Measurements from ENCODE around the gene SLC29A2. TPM values are rescaled to one million over a fixed set of nuclear protein-coding genes. Genes with fewer than 3 reads are reported as not detected.

SLC29A2 gene
- total and polyA plus RNA-seq, 2 of the 8 experiments (the other 6 are each of a cell fraction or from before 2014, with no cell fraction given), result 29.3 to 31.6 TPM

DNA sequence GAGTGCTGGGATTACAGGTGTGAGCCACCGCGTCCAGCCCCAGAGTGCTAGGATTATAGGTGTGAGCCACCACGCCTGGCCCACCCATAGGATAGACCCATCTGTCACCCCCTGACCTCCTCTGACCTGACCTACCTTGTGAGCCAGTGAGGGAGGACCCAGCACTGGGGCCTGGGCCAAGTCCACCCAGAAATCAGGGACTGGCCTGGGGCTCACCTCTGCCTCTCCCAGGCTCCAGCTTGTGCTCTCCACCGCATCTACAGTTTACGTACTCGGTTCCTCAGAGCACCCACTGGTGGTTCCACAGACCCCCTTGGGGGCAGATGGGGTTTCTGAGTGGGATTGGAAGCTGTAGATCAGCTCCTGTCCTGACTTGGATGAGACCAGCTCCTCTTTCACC, 6.4 kb downstream of the SLC29A2 start (continued):
- TF ChIP-seq, protein P1, sequence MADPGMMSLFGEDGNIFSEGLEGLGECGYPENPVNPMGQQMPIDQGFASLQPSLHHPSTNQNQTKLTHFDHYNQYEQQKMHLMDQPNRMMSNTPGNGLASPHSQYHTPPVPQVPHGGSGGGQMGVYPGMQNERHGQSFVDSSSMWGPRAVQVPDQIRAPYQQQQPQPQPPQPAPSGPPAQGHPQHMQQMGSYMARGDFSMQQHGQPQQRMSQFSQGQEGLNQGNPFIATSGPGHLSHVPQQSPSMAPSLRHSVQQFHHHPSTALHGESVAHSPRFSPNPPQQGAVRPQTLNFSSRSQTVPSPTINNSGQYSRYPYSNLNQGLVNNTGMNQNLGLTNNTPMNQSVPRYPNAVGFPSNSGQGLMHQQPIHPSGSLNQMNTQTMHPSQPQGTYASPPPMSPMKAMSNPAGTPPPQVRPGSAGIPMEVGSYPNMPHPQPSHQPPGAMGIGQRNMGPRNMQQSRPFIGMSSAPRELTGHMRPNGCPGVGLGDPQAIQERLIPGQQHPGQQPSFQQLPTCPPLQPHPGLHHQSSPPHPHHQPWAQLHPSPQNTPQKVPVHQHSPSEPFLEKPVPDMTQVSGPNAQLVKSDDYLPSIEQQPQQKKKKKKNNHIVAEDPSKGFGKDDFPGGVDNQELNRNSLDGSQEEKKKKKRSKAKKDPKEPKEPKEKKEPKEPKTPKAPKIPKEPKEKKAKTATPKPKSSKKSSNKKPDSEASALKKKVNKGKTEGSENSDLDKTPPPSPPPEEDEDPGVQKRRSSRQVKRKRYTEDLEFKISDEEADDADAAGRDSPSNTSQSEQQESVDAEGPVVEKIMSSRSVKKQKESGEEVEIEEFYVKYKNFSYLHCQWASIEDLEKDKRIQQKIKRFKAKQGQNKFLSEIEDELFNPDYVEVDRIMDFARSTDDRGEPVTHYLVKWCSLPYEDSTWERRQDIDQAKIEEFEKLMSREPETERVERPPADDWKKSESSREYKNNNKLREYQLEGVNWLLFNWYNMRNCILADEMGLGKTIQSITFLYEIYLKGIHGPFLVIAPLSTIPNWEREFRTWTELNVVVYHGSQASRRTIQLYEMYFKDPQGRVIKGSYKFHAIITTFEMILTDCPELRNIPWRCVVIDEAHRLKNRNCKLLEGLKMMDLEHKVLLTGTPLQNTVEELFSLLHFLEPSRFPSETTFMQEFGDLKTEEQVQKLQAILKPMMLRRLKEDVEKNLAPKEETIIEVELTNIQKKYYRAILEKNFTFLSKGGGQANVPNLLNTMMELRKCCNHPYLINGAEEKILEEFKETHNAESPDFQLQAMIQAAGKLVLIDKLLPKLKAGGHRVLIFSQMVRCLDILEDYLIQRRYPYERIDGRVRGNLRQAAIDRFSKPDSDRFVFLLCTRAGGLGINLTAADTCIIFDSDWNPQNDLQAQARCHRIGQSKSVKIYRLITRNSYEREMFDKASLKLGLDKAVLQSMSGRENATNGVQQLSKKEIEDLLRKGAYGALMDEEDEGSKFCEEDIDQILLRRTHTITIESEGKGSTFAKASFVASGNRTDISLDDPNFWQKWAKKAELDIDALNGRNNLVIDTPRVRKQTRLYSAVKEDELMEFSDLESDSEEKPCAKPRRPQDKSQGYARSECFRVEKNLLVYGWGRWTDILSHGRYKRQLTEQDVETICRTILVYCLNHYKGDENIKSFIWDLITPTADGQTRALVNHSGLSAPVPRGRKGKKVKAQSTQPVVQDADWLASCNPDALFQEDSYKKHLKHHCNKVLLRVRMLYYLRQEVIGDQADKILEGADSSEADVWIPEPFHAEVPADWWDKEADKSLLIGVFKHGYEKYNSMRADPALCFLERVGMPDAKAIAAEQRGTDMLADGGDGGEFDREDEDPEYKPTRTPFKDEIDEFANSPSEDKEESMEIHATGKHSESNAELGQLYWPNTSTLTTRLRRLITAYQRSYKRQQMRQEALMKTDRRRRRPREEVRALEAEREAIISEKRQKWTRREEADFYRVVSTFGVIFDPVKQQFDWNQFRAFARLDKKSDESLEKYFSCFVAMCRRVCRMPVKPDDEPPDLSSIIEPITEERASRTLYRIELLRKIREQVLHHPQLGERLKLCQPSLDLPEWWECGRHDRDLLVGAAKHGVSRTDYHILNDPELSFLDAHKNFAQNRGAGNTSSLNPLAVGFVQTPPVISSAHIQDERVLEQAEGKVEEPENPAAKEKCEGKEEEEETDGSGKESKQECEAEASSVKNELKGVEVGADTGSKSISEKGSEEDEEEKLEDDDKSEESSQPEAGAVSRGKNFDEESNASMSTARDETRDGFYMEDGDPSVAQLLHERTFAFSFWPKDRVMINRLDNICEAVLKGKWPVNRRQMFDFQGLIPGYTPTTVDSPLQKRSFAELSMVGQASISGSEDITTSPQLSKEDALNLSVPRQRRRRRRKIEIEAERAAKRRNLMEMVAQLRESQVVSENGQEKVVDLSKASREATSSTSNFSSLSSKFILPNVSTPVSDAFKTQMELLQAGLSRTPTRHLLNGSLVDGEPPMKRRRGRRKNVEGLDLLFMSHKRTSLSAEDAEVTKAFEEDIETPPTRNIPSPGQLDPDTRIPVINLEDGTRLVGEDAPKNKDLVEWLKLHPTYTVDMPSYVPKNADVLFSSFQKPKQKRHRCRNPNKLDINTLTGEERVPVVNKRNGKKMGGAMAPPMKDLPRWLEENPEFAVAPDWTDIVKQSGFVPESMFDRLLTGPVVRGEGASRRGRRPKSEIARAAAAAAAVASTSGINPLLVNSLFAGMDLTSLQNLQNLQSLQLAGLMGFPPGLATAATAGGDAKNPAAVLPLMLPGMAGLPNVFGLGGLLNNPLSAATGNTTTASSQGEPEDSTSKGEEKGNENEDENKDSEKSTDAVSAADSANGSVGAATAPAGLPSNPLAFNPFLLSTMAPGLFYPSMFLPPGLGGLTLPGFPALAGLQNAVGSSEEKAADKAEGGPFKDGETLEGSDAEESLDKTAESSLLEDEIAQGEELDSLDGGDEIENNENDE (IDR thresholded peaks at IDR 0.05; ENCODE audit: insufficient replicate concordance, low read length), result no peak
- TF ChIP-seq CEBPB (IDR thresholded peaks at IDR 0.05; ENCODE audit: low read depth, low read length) (no peak), TAF1 (IDR thresholded peaks at IDR 0.05; ENCODE audit: low read depth, low read length) (no peak), EP300 (IDR thresholded peaks at IDR 0.05; ENCODE audit: borderline replicate concordance in 1 of 2, low read depth in 2 of 2, low read length in 2 of 2) (no peak), CHD2 (IDR thresholded peaks at IDR 0.05; ENCODE audit: low read length) (no peak), BCL11A (IDR thresholded peaks at IDR 0.05; ENCODE audit: low read depth in 2 of 2, low read length in 2 of 2) (no peak), FOSL1 (IDR thresholded peaks at IDR 0.05; ENCODE audit: insufficient read depth, low read depth, low read length) (no peak), JUN (IDR thresholded peaks at IDR 0.05; ENCODE audit: low read depth, low read length) (no peak), KDM5A (IDR thresholded peaks at IDR 0.05; ENCODE audit: low read length) (no peak)
- TF ChIP-seq, protein P2, sequence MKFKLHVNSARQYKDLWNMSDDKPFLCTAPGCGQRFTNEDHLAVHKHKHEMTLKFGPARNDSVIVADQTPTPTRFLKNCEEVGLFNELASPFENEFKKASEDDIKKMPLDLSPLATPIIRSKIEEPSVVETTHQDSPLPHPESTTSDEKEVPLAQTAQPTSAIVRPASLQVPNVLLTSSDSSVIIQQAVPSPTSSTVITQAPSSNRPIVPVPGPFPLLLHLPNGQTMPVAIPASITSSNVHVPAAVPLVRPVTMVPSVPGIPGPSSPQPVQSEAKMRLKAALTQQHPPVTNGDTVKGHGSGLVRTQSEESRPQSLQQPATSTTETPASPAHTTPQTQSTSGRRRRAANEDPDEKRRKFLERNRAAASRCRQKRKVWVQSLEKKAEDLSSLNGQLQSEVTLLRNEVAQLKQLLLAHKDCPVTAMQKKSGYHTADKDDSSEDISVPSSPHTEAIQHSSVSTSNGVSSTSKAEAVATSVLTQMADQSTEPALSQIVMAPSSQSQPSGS (IDR thresholded peaks at IDR 0.05; ENCODE audit: low read length), result no peak
